Breast epithelium (tissue), 4 donors: ENCODE data around the gene TDRD1. TPM values are rescaled to one million over a fixed set of nuclear protein-coding genes. Genes with fewer than 3 reads are reported as not detected.

Experiments used
- DNase-seq, 2 donors: peaks; one replicate each; pipeline ENCODE4 v3.0.0-alpha.2; 2019; ENCODE audit warnings: low spot score in 2 of 2
- H3K27ac ChIP-seq, 2 donors: fragments of 200-600 bp; sonication (generic) in 1 of 2; one replicate each; pipeline ENCODE4 v1.5.1; 2016 to 2019; ENCODE audit warnings: mild to moderate bottlenecking in 1 of 2
- H3K27me3 ChIP-seq, 2 donors: fragments of 200-600 bp; sonication (generic) in 1 of 2; one replicate each; pipeline versions ENCODE4 v1.5.1 to v1.6.0; 2017 to 2019; ENCODE audit warnings: control low read depth in 1 of 2, mild to moderate bottlenecking in 1 of 2
- H3K36me3 ChIP-seq: fragments of 200-600 bp; one replicate; pipeline ENCODE4 v1.5.1; 2019
- H3K4me1 ChIP-seq, 2 donors: fragments of 200-600 bp; sonication (generic); one replicate each; pipeline ENCODE4 v1.5.1; 2016 to 2019; ENCODE audit warnings: control low read depth in 1 of 2
- H3K4me3 ChIP-seq, 3 donors: fragments of 200-600 bp; sonication (generic); 1 replicate in 2 of 3; 2 replicates in 1 of 3; pipeline ENCODE4 v1.5.1; 2016 to 2019; ENCODE audit warnings: mild to moderate bottlenecking in 3 of 3, moderate library complexity in 2 of 3
- H3K9me3 ChIP-seq, 2 donors: fragments of 200-600 bp; sonication (generic) in 1 of 2; one replicate each; pipeline ENCODE4 v1.5.1; 2016 to 2019; ENCODE audit warnings: control low read depth in 1 of 2
- CTCF ChIP-seq, 3 donors: fragments of 450-650 bp; IDR thresholded peaks; one replicate each; pipeline ENCODE4 v1.5.1; 2016 to 2017; ENCODE audit warnings: antibody characterized with exemption in 3 of 3, mild to moderate bottlenecking in 3 of 3, moderate library complexity in 3 of 3
- POLR2A ChIP-seq: fragments of 450-650 bp; IDR thresholded peaks from one replicate; pipeline ENCODE4 v1.6.1; 2016; ENCODE audit warnings: antibody characterized with exemption, mild to moderate bottlenecking, moderate library complexity
- POLR2AphosphoS5 ChIP-seq, 3 donors: sonication (generic); formaldehyde crosslinking; IDR thresholded peaks; one replicate each; pipeline ENCODE4 v1.6.1; 2017; ENCODE audit warnings: antibody characterized with exemption in 3 of 3
- intact Hi-C: fragments of 100-400 bp; cut with DNase I; formaldehyde crosslinking; loops from one replicate; pipeline ENCODE4 v1.15.1; 2023; ENCODE audit warnings: low total_unique reads
- total RNA-seq, 3 donors: library from RNA; depleted of rRNA; stranded (reverse); fragments of >200 nt; gene quantifications; one replicate each; pipeline ENCODE4 v1.1.0, GENCODE V29; 2016

The TDRD1 gene
- total RNA-seq, 3 donors from 2014 or later: under 0.01 to 0.73 (median 0.33) TPM

GRCh38 chr10:114172216-114172615 lies 6.9 kb upstream of the TDRD1 start:
- Histone ChIP-seq H3K4me1 (no peaks in the 10 kb centered on the region), H3K36me3 (no peaks in the 10 kb centered on the region), H3K27me3 (no peaks in the 10 kb centered on the region), H3K4me3 (peak overlapping the region in 2 of 3 donors; percentile 97 to 99), H3K9me3 (peaks cover 0 to 11% of the 10 kb centered on the region in 2 donors), H3K27ac (peak overlapping the region in 1 of 2 donors; percentile 98)
- intact Hi-C loops: no loop called here
- no peak for TF ChIP-seq POLR2A
- no peak for TF ChIP-seq CTCF (IDR thresholded peaks at IDR 0.05)
- no peak for TF ChIP-seq POLR2AphosphoS5 (IDR thresholded peaks at IDR 0.05)
- DNase-seq: no peak

GRCh38 chr10:114172776-114173602 lies 6.2 kb upstream of the TDRD1 start:
- Histone ChIP-seq H3K9me3 (peaks cover 0 to 10% of the 10 kb centered on the region in 2 donors), H3K27me3 (no peaks in the 10 kb centered on the region), H3K4me1 (no peaks in the 10 kb centered on the region), H3K27ac (peak overlapping the region; percentile 97 to 98), H3K36me3 (no peaks in the 10 kb centered on the region), H3K4me3 (peak overlapping the region; percentile 89 to 99 (median 97))
- TF ChIP-seq POLR2AphosphoS5 (IDR thresholded peaks at IDR 0.05): no peak
- TF ChIP-seq CTCF (IDR thresholded peaks at IDR 0.05): no peak
- DNase-seq: no peak
- intact Hi-C loops: no loop called here

GRCh38 chr10:114173603-114173920 lies 5.6 kb upstream of the TDRD1 start:
- no peak for DNase-seq
- H3K27me3 ChIP-seq: no peaks in the 10 kb centered on the region
- no peaks in the 10 kb centered on the region for H3K36me3 ChIP-seq
- intact Hi-C loops: no loop called here
- TF ChIP-seq POLR2A: no peak
- no peak for TF ChIP-seq CTCF (IDR thresholded peaks at IDR 0.05)
- TF ChIP-seq POLR2AphosphoS5 (IDR thresholded peaks at IDR 0.05): no peak
- peak overlapping the region; percentile 97 to 98 for H3K27ac ChIP-seq
- no peaks in the 10 kb centered on the region for H3K4me1 ChIP-seq
- H3K9me3 ChIP-seq: peaks cover 0 to 4% of the 10 kb centered on the region in 2 donors
- peak overlapping the region; percentile 89 to 99 (median 97) for H3K4me3 ChIP-seq

- H3K4me3 ChIP-seq: peak within 1 kb of the TSS; percentile 89 to 99 (median 97)
- H3K4me1 ChIP-seq: no peaks in the 10 kb centered on the region
- no peaks in the 10 kb centered on the region for H3K9me3 ChIP-seq
- DNase-seq: peak; percentile 98 to 99
- H3K27me3 ChIP-seq: no peaks in the 10 kb centered on the region
- no peaks in the 10 kb centered on the region for H3K36me3 ChIP-seq
- peak within 1 kb of the TSS; percentile 97 to 98 for H3K27ac ChIP-seq
- intact Hi-C loops: no loop called here
- TF ChIP-seq CTCF (IDR thresholded peaks at IDR 0.05) (no peak), POLR2A (peak; percentile 80), POLR2AphosphoS5 (IDR thresholded peaks at IDR 0.05) (peak; percentile 57 to 95 (median 68))
Measured at GRCh38 chr10:114173921-114174694, 5.0 kb upstream of the TDRD1 start, which contains the start of gene CCDC186. Gene CCDC186 (minus strand): TSS chr10:114174203. CDS start chr10:114163268, 10,935 bp downstream.
